Prostate gland (tissue), 2 donors: ENCODE results near the gene UBE2J2.

Experiments used
- POLR2A ChIP-seq: fragments of 450-650 bp; IDR thresholded peaks from one replicate; pipeline ENCODE4 v1.6.1; 2016; ENCODE audit warnings: antibody characterized with exemption, mild to moderate bottlenecking
- POLR2AphosphoS5 ChIP-seq: sonication (generic); formaldehyde crosslinking; IDR thresholded peaks from one replicate; pipeline ENCODE4 v1.6.1; 2017; ENCODE audit warnings: antibody characterized with exemption
- TF ChIP-seq, protein P1 (sequence below), 4 experiments: fragments of 200-600 bp in 2 of 4; fragments of 450-650 bp in 2 of 4; sonication (generic) in 2 of 4; IDR thresholded peaks; 1 replicate in 3 of 4; 2 replicates in 1 of 4; pipeline ENCODE4 v1.5.1; 2016 to 2019; ENCODE audit warnings: antibody characterized with exemption in 4 of 4, mild to moderate bottlenecking in 2 of 4, moderate library complexity in 2 of 4

DNA sequence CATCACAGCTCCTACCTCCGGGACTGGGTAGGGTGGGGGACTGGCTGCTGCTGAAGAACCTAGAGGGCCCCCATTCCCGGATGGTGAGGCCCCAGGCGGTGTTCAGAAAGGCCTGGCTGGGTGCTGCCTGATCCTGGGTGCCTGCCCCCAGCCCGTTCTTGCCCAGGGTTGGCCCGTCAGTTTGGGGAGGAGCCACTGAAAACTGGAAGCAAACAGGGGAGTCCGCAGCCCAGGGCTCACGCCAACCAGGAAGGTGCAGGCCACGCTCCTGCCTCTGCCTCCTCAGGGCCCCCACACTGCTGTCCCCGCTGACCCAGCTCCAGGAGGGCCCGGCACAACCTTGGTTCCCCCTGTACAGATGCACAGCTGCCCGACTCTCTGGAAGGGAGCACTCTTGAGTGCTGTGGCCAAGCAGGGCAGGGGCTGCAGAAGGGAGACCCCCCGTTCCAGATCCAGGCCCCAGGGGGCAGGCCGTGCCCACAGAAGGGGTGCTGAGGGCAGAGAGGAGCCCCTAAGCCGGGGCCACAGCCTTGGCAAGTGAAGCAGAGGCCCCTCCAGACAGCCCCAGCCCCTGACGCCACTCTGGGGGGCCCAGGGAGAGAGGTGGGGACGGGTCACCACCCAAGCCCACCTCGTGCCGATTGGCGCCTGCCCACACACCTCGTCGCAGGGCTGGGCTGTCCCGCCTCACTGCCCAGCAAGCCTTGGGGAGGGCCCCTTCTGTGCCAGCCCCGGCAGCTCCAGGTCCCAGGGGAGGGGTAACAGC is 32.6 kb downstream of the UBE2J2 start:
- TF ChIP-seq, protein P1, sequence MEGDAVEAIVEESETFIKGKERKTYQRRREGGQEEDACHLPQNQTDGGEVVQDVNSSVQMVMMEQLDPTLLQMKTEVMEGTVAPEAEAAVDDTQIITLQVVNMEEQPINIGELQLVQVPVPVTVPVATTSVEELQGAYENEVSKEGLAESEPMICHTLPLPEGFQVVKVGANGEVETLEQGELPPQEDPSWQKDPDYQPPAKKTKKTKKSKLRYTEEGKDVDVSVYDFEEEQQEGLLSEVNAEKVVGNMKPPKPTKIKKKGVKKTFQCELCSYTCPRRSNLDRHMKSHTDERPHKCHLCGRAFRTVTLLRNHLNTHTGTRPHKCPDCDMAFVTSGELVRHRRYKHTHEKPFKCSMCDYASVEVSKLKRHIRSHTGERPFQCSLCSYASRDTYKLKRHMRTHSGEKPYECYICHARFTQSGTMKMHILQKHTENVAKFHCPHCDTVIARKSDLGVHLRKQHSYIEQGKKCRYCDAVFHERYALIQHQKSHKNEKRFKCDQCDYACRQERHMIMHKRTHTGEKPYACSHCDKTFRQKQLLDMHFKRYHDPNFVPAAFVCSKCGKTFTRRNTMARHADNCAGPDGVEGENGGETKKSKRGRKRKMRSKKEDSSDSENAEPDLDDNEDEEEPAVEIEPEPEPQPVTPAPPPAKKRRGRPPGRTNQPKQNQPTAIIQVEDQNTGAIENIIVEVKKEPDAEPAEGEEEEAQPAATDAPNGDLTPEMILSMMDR (IDR thresholded peaks at IDR 0.05): no peak
- no peak for TF ChIP-seq POLR2AphosphoS5
- TF ChIP-seq POLR2A: no peak
